Kidney capillary endothelial cell (primary cell): ENCODE measurements around the gene SCARB1.
A peak's percentile ranks its signal among the peaks of the same experiment; 100 is the strongest.

Source experiments
- DNase-seq: peaks from one replicate; pipeline ENCODE4 v3.0.0-alpha.2; 2018; ENCODE audit warnings: low spot score

The SCARB1 gene

GRCh38 chr12:124796303-124796960 lies 67.2 kb downstream of the SCARB1 start:
- no peak for DNase-seq

- no peak for DNase-seq
Observed at GRCh38 chr12:124795081-124795948, 68.3 kb downstream of the SCARB1 start.

- DNase-seq: no peak
Observed at GRCh38 chr12:124792961-124793441, 70.7 kb downstream of the SCARB1 start.

DNA sequence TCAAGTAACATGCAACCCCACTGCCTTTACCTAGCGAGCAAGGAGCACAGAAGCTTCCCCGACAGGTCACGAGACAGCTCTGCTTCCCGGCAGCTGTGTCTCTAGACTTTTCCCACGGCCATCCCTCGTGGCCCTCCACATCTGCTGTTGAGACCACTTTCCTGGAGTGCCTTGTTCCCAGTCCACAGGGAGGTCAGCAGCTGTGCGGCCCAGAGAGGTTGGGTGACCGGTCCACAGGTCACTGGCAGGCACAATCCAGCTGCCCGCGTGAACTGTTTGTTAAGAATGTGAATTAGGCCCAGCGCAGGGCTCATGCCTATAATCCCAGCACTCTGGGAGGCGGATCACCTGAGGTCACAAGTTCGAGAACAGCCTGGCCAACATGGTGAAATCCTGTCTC lies 71.5 kb downstream of the SCARB1 start:
- no peak for DNase-seq

- no peak for DNase-seq
Observed at GRCh38 chr12:124790650-124791400, 72.8 kb downstream of the SCARB1 start.

DNA sequence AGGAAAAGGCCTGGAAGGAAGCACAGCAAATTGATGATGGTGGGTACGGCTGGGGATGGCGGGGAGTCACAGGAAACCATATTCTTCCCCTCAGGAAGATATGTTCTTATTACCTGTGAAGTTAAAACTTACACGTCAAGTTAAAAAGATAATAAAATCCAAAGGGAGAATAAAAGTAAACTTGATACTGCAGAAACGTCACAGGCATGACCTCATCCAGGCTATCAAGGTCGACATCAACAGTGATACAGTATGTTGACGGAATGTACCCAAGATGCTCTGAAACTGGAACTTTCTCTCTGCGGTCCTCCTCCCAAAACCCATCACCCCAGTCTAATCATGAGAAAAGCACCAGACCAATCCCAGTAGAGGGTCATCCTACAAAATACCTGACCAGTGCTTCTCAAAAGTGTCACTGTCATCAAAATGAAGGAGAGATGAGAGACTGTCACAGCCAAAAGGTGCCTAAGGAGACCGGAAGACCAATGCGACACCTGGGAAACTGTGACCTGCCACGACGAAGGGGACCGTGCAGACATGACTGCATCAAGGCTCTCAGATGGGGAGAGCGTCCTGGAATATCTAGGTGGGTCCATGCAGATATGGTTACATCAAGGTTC lies 74.6 kb downstream of the SCARB1 start:
- no peak for DNase-seq

DNA sequence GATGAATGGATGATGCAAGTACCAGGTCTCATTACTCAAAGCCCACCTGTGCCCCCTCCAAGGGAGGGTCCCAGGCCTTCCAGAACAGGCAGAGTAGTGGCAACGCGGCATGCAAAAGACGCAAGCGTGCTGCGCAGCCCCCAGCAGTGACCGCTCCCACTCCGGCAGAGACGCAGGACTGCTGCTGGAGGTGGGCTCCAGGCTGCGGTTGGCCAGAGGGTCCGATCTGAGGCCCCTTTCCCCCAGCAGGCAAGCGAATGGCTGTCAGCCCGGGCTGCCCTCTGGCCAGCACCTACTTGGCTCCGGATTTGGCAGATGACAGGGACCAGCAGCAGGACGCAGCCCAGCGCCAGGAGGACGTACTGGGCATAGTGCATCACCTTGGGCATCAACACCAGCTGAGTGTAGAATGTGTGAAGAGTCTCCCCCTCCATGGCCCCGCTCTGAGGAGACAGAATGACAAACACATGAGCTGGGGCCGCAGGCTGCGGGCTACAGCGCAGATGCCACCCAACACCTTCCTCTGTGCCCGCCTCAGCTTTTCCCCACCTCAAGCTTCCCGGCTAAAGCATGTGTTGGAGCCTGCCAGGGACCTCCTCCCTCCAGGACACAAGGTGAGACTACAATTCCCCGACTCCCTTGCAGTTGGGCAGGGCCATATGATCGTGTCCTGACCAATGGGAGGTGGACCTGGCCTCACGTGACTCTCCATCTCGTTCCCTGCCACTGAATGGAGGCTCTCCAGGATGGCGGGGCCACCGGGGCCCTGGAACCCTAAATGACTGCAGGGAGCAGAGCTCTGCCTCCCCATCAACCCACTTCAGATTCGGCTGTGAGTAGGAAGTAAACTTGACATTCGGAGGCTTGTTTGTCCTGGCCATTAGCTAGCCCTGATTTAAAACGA lies 77.4 kb downstream of the SCARB1 start:
- DNase-seq: peak; percentile 91

DNA sequence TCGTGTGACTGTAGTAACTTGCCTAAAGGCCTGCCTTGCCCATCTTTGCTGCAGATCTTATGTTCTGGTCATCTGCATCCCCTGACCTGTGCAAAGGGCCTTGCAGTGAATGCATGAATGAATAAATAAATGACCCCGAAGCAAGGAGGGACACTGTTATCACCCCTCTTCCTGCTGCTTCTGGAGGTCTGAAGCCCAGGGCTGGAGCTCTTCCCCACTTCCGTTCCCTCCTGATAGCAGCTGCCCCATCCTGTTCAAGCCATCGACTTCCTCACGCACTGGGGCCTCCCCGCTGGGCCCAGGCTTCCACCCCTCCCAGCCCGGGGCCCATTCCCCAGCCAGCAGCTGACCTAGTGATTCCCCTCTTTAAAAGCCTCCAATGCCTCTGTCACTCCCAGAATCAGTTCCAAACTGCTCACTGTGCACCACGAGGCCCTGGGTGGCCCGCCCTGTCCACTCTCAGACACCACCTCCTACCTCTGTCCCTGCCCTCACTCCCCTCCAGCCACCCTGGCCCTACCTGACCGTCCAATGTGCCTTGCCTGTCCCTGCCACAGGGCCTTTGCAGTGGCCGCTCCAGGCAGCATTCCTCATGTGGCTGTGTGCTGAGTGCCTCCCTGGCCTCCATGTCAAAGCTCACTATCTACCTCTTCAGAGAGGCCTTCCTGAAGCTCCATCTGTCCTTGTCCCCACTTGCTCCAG lies 78.6 kb downstream of the SCARB1 start:
- DNase-seq: no peak

DNA sequence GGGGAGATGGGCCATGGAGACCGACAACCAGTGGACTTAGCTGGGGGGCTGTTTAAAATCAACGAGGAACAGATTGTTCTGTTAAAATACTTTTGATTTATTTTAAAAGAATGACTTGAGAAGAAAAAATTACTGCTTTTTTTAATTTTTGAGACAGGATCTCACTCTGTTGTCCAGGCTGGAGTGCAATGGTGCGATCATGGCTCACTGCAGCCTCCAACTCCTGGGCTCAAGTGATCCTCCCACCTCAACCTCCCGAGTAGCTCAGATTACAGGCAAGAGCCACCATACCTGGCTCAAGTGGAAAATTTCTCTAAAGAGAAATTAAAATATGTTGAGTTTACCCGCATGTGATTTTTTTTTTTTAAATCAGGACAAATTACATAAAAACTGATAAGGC lies 80.6 kb downstream of the SCARB1 start:
- DNase-seq: no peak

- DNase-seq: no peak
Observed at GRCh38 chr12:124782132-124782531, 81.5 kb downstream of the SCARB1 start.

DNA sequence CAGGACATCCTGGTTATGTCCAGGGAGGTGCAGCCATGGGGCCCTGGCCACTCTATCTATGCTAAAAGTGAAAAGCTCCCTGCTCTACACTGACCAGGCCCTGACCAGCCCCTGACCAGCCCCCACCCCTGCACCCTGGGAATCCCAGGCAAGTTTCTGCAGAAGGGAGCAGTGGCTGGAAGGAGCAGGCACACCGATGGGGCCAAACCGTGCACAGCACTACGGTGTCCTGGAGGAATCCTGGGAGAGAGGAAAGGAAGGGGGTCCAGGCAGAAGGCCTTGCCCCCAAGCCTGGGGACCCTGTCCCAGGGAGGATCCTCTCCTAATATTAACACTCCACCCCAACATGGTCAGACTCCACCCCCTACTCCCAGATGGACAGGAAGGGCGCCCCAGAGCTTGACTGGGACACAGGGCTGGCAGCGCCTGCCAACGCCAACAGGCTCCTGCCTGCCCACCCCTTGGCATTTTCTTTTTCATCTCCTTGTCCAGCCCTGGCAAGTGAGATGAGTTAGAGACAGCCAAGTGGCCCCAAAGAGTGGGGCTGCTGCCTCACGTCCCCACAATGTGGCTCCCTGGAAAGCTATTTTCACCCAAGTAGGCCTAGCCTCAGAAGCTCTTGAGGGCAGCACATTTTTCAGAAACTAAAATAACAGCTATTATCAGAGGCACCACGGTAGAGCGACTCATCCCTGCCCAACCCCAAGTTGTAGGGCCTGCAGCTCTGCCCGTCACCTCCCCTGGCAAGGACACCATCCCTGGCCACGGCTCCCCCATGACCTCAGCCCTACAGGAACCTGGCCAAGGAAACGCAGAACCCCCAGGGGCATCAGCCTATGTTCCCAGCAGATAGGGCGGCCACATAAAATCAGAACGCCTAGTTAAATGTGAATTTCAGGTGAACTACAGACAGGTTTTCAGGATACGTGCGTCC lies 82.6 kb downstream of the SCARB1 start:
- DNase-seq: no peak

DNA sequence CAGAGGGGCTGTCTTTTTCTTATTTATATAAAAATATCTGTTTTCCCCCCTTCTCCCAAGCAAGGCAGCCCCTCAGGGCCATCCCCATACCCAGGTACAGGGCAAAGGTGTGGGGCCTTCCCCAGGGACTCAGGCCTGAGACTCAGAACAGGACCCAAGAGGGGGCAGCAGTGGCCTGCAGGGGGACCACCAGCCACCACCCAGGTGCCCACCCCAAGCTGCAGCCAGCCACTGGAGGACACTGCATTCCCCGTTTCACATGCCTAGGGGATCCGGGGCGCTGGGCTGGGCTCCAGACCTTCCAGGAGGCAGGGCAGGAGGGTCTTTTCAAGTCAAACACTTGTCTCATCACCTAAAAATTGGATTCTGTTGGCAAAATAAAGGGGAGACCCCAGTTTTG lies 83.3 kb downstream of the SCARB1 start:
- DNase-seq: no peak

DNA sequence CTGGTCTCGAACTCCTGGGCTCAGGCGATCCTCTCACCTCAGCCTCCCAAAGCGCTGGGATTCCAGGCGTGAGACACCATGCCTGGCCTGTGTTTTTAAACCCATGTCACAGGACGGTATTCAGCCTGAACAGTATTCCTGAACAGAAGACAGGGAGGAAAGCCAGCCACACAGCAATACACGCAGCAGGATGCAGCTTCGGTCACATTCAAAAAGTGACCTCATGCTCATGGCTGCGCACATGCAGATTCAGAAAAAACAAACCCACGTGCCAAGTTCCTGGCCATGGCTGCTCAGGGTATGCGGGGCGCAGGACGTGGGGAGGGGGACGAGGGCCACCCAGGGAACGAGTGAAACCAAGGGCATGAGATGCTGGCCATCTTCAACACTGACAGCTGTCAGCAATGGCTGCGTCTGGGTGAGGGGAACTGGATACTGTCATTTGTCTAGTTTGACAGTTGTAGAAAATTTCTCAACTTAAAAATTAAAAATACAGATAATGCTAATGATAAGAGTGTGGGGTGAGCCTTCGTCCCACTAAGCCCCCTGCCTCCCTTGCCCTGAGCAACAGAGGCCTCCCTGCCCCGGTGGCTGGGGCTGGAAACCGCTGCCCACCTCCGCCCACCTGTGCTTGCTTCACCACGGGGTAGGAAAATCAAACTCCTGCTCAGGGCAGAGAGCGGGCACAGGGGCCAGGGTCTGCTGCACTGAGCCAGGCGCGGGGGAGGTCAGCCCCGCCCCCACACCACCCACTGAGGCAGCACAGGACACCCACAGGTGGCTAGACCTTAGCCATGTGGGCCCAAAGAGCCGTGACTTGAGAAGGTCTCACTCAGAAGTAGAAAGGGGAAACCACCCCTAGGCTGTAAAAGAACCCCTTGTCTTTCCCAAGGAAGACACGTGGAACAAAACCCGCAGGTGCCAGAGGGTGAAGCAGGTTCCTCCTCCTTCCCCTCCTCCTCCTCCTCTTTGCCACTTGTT lies 84.2 kb downstream of the SCARB1 start:
- DNase-seq: no peak

DNA sequence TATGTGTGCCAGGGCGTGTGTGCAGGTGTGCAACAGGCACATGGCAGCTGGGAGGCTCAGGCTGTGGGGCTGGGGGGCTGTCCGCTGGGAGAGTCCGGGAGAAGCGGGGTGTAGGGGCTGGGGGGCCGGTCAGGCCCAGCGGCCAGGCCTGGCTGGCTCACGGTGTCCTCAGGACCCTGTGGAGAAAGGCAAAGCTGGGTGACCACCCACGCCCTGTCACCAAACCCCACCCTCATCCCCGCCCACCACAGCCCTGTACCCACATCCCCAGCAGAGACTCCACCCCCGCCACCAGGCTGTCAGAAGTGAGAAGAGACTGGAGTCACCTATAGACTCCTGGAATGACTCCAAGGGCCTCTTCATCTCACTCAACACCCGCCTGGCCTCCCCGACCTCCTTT lies 85.3 kb downstream of the SCARB1 start:
- no peak for DNase-seq

DNA sequence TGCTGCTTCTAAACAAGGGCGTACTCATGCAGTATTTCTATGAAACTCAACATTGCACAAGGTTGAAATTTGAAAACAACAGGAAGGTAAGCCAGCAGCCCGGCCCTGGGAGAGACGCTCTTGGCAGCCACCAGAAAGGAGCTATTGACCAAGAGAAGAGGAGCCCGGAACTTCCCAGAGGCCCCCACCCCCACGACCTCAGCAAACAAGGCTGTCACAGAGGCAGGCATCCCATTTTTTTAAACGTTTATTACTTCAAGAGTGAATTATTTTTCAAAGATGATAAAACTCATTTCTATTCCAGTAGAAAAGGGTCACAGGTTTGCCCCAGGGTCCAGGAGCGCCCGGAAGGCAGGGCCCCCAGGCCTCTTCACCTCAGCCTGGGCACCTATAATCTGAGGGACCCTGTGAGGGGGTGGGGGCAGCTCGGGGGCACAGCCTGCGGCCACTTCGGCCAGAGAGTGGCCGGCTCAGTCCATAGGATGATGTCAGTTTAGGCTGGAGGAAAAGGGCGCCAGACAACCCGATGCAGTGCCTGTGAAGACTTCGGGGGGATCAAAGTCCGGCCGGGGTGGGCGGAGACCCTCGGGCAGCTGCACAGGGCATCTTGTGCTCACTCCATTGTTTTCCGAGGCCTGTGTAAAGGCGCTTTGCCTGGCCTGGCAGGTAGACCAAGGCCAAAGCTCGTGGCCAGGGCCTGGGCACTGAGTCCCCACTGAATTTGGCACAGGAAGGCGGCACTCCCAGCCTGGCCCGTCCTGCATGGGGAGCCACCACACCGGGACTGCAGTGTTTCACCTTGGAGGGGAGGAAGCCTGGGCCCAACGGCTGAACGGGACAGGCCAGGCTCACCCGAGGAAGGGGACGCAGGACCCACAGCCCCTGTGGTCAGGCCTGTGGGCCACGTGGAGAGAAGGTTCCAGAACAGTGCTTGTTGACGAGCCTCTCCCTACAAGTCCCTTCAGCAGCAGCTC lies 86.0 kb downstream of the SCARB1 start:
- DNase-seq: no peak

DNA sequence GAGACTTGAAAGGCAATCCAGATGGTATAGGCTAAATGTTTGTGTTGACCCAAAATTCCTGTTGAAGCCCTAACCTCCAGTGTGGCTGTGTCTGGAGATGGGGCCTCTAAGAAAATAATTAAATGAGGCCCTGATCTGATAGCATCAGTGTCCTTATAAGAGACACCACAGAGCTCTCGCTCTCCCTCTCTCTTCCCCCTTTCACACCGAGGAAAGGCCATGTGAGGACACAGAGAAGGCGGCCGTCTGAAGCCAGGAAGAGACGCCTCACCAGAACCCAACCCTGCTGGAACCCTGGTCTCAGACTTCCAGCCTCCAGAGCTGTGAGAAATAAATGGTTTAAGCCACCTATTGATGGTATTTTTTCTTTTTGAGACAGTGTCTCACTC lies 87.5 kb downstream of the SCARB1 start:
- DNase-seq: no peak
